Lower leg skin (tissue), 4 donors: ENCODE results near the gene PJA2. TPM values are rescaled to one million over a fixed set of nuclear protein-coding genes. Genes with fewer than 3 reads are reported as not detected.

ENCODE experiments used
- DNase-seq, 2 donors: peaks; one replicate each; pipeline ENCODE4 v3.0.0-alpha.2; 2019; ENCODE audit warnings: low spot score in 2 of 2
- H3K4me3 ChIP-seq: fragments of 200-600 bp; sonication (generic); 2 replicates; pipeline ENCODE4 v1.5.1; 2017; ENCODE audit warnings: mild to moderate bottlenecking, low read depth; ENCODE audit not compliant: poor library complexity, severe bottlenecking
- CTCF ChIP-seq, 3 donors: fragments of 450-650 bp; IDR thresholded peaks; one replicate each; pipeline ENCODE4 v1.5.1; 2016; ENCODE audit warnings: antibody characterized with exemption in 3 of 3, mild to moderate bottlenecking in 3 of 3, moderate library complexity in 2 of 3
- POLR2A ChIP-seq, 2 donors: fragments of 450-650 bp; IDR thresholded peaks; one replicate each; pipeline ENCODE4 v1.6.1; 2016 to 2017; ENCODE audit warnings: antibody characterized with exemption in 2 of 2, mild to moderate bottlenecking in 1 of 2, moderate library complexity in 1 of 2
- WGBS, 2 donors: methylation state at CpG; one replicate each; pipeline ENCODE4 v1.1.5; 2018; 5-methylcytosine and 5-hydroxymethylcytosine counted together
- intact Hi-C: fragments of 100-400 bp; cut with DNase I; formaldehyde crosslinking; loops from one replicate; pipeline ENCODE4 v1.15.0; 2023; ENCODE audit warnings: low total_unique reads
- total RNA-seq, 4 donors: library from RNA; depleted of rRNA; stranded (reverse); fragments of >200 nt; gene quantifications; one replicate each; pipeline ENCODE4 v1.1.0, GENCODE V29; 2016

Gene PJA2
- total RNA-seq, 4 donors from 2014 or later: 49.7 to 65.4 (median 54.8) TPM

- WGBS, 2 donors: 89 to 94% methylated on average over 2 of the region's 2 CpGs
- intact Hi-C loops: no loop called here
- TF ChIP-seq POLR2A (IDR thresholded peaks at IDR 0.05): no peak
- no peak for TF ChIP-seq CTCF (IDR thresholded peaks at IDR 0.05)
- no peak overlapping the region for H3K4me3 ChIP-seq
- no peak for DNase-seq
Measured at GRCh38 chr5:109351988-109352864, 57.5 kb downstream of the PJA2 start.

DNA sequence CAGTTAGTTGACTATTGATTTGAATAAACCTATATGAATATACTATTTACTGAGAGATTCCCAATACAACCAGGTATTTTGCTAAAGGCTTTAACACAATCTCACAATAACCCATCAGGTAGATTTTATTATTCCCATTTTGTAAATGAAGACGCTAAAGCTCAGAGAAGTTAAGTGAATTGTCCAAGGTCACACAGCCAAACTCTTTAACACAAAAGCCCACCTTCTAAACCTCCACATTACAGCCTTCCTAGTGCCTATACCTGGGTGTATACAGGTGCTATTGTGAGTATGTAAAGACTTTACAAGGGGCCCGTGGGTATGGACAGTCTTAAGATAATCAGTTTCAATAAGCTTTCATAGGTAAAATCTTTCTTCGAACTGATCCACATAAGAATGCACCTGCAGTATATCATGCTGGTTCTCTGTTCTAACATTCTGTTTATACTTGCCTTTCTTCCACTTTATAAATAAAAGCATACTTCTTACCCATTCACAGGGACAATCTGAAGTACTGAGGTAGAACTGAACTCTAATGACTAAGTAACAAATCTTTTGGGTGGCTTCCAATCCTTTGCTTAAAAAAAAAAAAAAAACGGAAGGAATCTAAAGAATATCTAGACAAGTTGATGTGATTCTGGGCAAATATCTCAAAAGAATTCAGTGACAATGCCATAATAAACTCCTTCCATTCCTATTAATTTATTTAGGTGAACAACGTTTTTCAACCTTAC is 59.1 kb downstream of the PJA2 start:
- no peak for DNase-seq
- no peak overlapping the region for H3K4me3 ChIP-seq
- WGBS, 2 donors: 70 to 77% methylated on average over 5 of the region's 5 CpGs
- intact Hi-C loops: no loop called here
- TF ChIP-seq POLR2A (IDR thresholded peaks at IDR 0.05) (no peak), CTCF (IDR thresholded peaks at IDR 0.05) (no peak)

GRCh38 chr5:109349388-109349787 is 60.4 kb downstream of the PJA2 start:
- TF ChIP-seq CTCF (IDR thresholded peaks at IDR 0.05) (no peak), POLR2A (IDR thresholded peaks at IDR 0.05) (no peak)
- H3K4me3 ChIP-seq: no peak overlapping the region
- 89 to 97% methylated on average over 2 of the region's 2 CpGs for WGBS, 2 donors
- DNase-seq: no peak
- intact Hi-C loops: loop anchor here (5.0 kb wide), 1 partner anchor 43 kb away; no protein-coding TSS in a partner anchor

GRCh38 chr5:109347252-109347888 is 62.4 kb downstream of the PJA2 start:
- no peak overlapping the region for H3K4me3 ChIP-seq
- DNase-seq: no peak
- intact Hi-C loops: loop anchor here (5.0 kb wide), 1 partner anchor 45 kb away; no protein-coding TSS in a partner anchor
- no peak for TF ChIP-seq CTCF (IDR thresholded peaks at IDR 0.05)
- no peak for TF ChIP-seq POLR2A (IDR thresholded peaks at IDR 0.05)

GRCh38 chr5:109345699-109346098 is 64.1 kb downstream of the PJA2 start:
- intact Hi-C loops: loop anchor here (5.0 kb wide), 1 partner anchor 47 kb away; no protein-coding TSS in a partner anchor
- 86% methylated on average over 2 of the region's 2 CpGs for WGBS, 2 donors
- H3K4me3 ChIP-seq: no peak overlapping the region
- DNase-seq: no peak
- TF ChIP-seq POLR2A (IDR thresholded peaks at IDR 0.05) (no peak), CTCF (IDR thresholded peaks at IDR 0.05) (no peak)
